Measurements from ENCODE around the gene PLPP3. TPM values are rescaled to one million over a fixed set of nuclear protein-coding genes. Genes with fewer than 3 reads are reported as not detected.

PLPP3 gene
- total and polyA plus RNA-seq, 12 donors: 16.2 to 136 (median 77.8) TPM

GRCh38 chr1:56489695-56490094 is 89.7 kb downstream of the PLPP3 start:
- peaks cover 0 to 19% (median 9%) of the 10 kb centered on the region in 9 donors for H3K4me1 ChIP-seq
- intact Hi-C loops (cut with DNase I): loop anchor here in 1 of 10 donors (10.0 kb wide), 1 partner anchor 85 kb away; the partner anchor contains the start of gene PLPP3
- no peak overlapping the region for H3K4me3 ChIP-seq
- H3K27me3 ChIP-seq: no peaks in the 10 kb centered on the region
- ATAC-seq (no peak), DNase-seq (no peak)
- no peaks in the 10 kb centered on the region for H3K9me3 ChIP-seq
- TF ChIP-seq, protein P1, sequence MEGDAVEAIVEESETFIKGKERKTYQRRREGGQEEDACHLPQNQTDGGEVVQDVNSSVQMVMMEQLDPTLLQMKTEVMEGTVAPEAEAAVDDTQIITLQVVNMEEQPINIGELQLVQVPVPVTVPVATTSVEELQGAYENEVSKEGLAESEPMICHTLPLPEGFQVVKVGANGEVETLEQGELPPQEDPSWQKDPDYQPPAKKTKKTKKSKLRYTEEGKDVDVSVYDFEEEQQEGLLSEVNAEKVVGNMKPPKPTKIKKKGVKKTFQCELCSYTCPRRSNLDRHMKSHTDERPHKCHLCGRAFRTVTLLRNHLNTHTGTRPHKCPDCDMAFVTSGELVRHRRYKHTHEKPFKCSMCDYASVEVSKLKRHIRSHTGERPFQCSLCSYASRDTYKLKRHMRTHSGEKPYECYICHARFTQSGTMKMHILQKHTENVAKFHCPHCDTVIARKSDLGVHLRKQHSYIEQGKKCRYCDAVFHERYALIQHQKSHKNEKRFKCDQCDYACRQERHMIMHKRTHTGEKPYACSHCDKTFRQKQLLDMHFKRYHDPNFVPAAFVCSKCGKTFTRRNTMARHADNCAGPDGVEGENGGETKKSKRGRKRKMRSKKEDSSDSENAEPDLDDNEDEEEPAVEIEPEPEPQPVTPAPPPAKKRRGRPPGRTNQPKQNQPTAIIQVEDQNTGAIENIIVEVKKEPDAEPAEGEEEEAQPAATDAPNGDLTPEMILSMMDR (IDR thresholded peaks at IDR 0.05): no peak
- no peak overlapping the region for H3K27ac ChIP-seq
- H3K36me3 ChIP-seq: peaks cover 0 to 31% (median 11%) of the 10 kb centered on the region in 9 donors
- WGBS, 2 donors: 67 to 73% methylated on average over 8 of the region's 8 CpGs

GRCh38 chr1:56484695-56485094 is 94.7 kb downstream of the PLPP3 start:
- intact Hi-C loops (cut with DNase I): no loop called here

DNA sequence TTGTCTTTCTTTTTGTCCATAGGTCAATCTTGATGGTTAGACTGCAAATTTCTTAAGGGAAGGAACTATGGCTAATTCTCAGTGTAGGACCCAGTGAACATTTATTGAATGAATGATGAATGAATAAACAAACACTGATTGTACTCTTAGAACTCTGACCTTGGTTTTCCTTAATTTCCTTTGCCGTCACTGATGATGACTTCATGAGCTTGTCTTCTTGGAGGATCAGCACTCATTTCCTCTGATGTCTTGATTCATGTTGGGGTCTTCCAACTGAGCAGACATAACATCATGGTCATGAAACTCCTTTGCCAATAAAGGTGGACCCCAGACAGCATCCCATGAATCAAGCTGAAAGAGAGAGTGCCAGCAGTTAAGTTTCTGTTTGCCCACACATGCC is 96.3 kb downstream of the PLPP3 start:
- Histone ChIP-seq H3K9me3 (no peaks in the 10 kb centered on the region), H3K36me3 (no peaks in the 10 kb centered on the region), H3K4me1 (peaks cover 0 to 9% (median 4%) of the 10 kb centered on the region in 9 donors), H3K4me3 (no peak overlapping the region), H3K27ac (no peak overlapping the region), H3K27me3 (no peaks in the 10 kb centered on the region)
- 76 to 94% methylated on average over 1 of the region's 1 CpG for WGBS, 2 donors
- intact Hi-C loops (cut with DNase I): no loop called here
- ATAC-seq (no peak), DNase-seq (no peak)
- TF ChIP-seq, protein P1 (IDR thresholded peaks at IDR 0.05): no peak

More at GRCh38 chr1:56484695-56485094, 94.7 kb downstream of the PLPP3 start:
- H3K9me3 ChIP-seq: no peaks in the 10 kb centered on the region
- no peak overlapping the region for H3K4me3 ChIP-seq
- DNase-seq: no peak
- TF ChIP-seq, protein P1 (IDR thresholded peaks at IDR 0.05): no peak
- no peaks in the 10 kb centered on the region for H3K4me1 ChIP-seq
- no peaks in the 10 kb centered on the region for H3K36me3 ChIP-seq
- H3K27ac ChIP-seq: no peak overlapping the region
- no peak for ATAC-seq
- no peaks in the 10 kb centered on the region for H3K27me3 ChIP-seq

DNA sequence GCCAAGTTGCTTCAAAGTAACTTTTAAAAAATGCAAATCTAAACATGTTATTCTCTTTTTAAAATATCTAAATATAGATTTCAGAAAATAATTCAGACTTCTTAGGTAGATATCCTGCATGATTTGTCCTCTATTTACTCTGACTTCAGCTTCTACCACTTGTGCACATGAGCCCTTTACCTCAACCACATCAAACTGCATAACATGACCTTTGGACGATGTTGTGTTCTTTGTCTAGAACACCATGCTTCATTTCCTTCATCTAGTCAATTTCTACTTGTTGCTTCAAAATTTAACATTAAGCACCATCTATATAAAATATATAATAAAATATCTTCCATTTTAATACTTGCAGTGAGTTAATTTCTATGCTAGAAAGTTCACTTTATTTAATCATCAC is 96.9 kb downstream of the PLPP3 start:
- no peaks in the 10 kb centered on the region for H3K9me3 ChIP-seq
- no peaks in the 10 kb centered on the region for H3K36me3 ChIP-seq
- 96 to 100% methylated on average over 1 of the region's 1 CpG for WGBS, 2 donors
- no peak overlapping the region for H3K4me3 ChIP-seq
- ATAC-seq (no peak), DNase-seq (no peak)
- intact Hi-C loops (cut with DNase I): no loop called here
- H3K4me1 ChIP-seq: peaks cover 0 to 12% (median 7%) of the 10 kb centered on the region in 9 donors
- H3K27me3 ChIP-seq: peaks cover 0 to under 1% (median 0%) of the 10 kb centered on the region in 7 donors
- TF ChIP-seq, protein P1 (IDR thresholded peaks at IDR 0.05): no peak
- no peak overlapping the region for H3K27ac ChIP-seq
